Pancreas (tissue), 10 donors: ENCODE results near the gene FUZ. TPM values are rescaled to one million over a fixed set of nuclear protein-coding genes. Genes with fewer than 3 reads are reported as not detected.

Experiments
- ATAC-seq, 4 donors: fragments of 200-7000 bp; cut with Tn5 transposase; one replicate each; pipeline versions ENCODE4 v1.8.0 to v1.9.1; 2020; ENCODE audit warnings: mild to moderate bottlenecking in 4 of 4, moderate library complexity in 4 of 4
- DNase-seq, 6 donors: peaks; one replicate each; pipeline ENCODE4 v3.0.0-alpha.2; 2020
- FAIRE-seq: peaks from 2 replicates; lab custom pipeline; 2012; peaks lifted over from hg19 to GRCh38; lab: Jason Lieb, UNC
- H3K27ac ChIP-seq, 4 donors: fragments of 200-600 bp; sonication (generic); 1 replicate in 3 of 4; 2 replicates in 1 of 4; pipeline versions ENCODE4 v1.5.0 to v1.8.0; 2020
- H3K27me3 ChIP-seq, 4 donors: fragments of 200-600 bp; one replicate each; pipeline ENCODE4 v1.8.0; 2021
- H3K36me3 ChIP-seq, 3 donors: fragments of 200-600 bp; sonication (generic) in 1 of 3; one replicate each; pipeline versions ENCODE4 v1.5.0 to v1.8.0; 2020 to 2021
- H3K4me1 ChIP-seq, 3 donors: fragments of 200-600 bp; one replicate each; pipeline ENCODE4 v1.8.0; 2021
- H3K4me3 ChIP-seq, 4 donors: fragments of 200-600 bp; sonication (generic) in 2 of 4; one replicate each; pipeline versions ENCODE4 v1.5.0 to v1.8.0; 2020 to 2021
- H3K9me3 ChIP-seq, 4 donors: fragments of 200-600 bp; one replicate each; pipeline ENCODE4 v1.8.0; 2021
- CTCF ChIP-seq, 4 donors: fragments of 200-600 bp; sonication (generic) in 3 of 4; IDR thresholded peaks; one replicate each; pipeline versions ENCODE4 v1.5.0 to v1.8.0; 2021; ENCODE audit warnings: antibody characterized with exemption in 4 of 4
- WGBS, 2 donors: extraction: QIAGEN DNeasy Blood & Tissue Kit; methylation state at CpG; one replicate each; pipeline ENCODE4 v1.1.7; 2013; 5-methylcytosine and 5-hydroxymethylcytosine counted together
- intact Hi-C, 3 donors: fragments of 100-400 bp; cut with DNase I; formaldehyde crosslinking; loops; one replicate each; pipeline versions ENCODE4 v1.11.1 to v1.14.2; 2022
- polyA plus RNA-seq, 2 donors: library from polyadenylated mRNA; stranded (reverse); fragments of 200-250 nt; gene quantifications; one replicate each; pipeline ENCODE4 v1.2.3, GENCODE V29; 2013
- total RNA-seq, 6 donors: library from RNA; stranded (reverse); fragmentation: NEBNext Ultra II Directional in 4 of 6; extraction: Animal tissue kit (Norgen Biotek cat#: 25700) in 4 of 6; gene quantifications; one replicate each; pipeline versions ENCODE4 v1.2.1 to v1.2.4, GENCODE V29; 2021 to 2023
- donor health status: healthy with polysubstance abuse.
- donor health status: DM: no; HTN: no; CAD: no; lungs with moderate emphysema.
- donor health status: DM: no; HTN: no; CAD: no.
- donor health status: control.
- donor health status: control.
- donor health status: Bipolar disorder and iron deficiency.
- donor health status: DM: yes; HTN: yes; CAD: no.
- donor health status: DM: no; HTN: no; CAD: no.
- donor health status: DM: no; HTN: no; CAD: no.
- donor health status: DM: yes; HTN: yes; CAD: no.

The FUZ gene
- total and polyA plus RNA-seq, 8 donors, result 8.8 to 30.3 (median 15.6) TPM

- Histone ChIP-seq H3K4me3 (no peak overlapping the region), H3K9me3 (no peaks in the 10 kb centered on the region), H3K36me3 (peaks cover 0 to 8% (median 0%) of the 10 kb centered on the region in 3 donors), H3K4me1 (no peaks in the 10 kb centered on the region), H3K27me3 (no peaks in the 10 kb centered on the region), H3K27ac (no peak overlapping the region)
- no peak for DNase-seq
- WGBS, 2 donors, result 86 to 91% methylated on average over 8 of the region's 8 CpGs
- no peak for FAIRE-seq
- intact Hi-C loops, result no loop called here
- no peak for TF ChIP-seq CTCF (IDR thresholded peaks at IDR 0.05)
- ATAC-seq, result no peak
Observed at GRCh38 chr19:49780861-49781260, 32.2 kb downstream of the FUZ start.

- no peaks in the 10 kb centered on the region for H3K4me1 ChIP-seq
- peak in 2 of 4 donors; percentile 21 to 29 for ATAC-seq
- peaks cover 0 to 8% (median 0%) of the 10 kb centered on the region in 3 donors for H3K36me3 ChIP-seq
- no peak for TF ChIP-seq CTCF (IDR thresholded peaks at IDR 0.05)
- no peak overlapping the region for H3K27ac ChIP-seq
- H3K4me3 ChIP-seq, result no peak overlapping the region
- no peaks in the 10 kb centered on the region for H3K9me3 ChIP-seq
- H3K27me3 ChIP-seq, result no peaks in the 10 kb centered on the region
- intact Hi-C loops, result no loop called here
- FAIRE-seq, result no peak
- 85 to 89% methylated on average over 11 of the region's 11 CpGs for WGBS, 2 donors
- no peak for DNase-seq
Observed at GRCh38 chr19:49779731-49780555, 33.1 kb downstream of the FUZ start.

DNA sequence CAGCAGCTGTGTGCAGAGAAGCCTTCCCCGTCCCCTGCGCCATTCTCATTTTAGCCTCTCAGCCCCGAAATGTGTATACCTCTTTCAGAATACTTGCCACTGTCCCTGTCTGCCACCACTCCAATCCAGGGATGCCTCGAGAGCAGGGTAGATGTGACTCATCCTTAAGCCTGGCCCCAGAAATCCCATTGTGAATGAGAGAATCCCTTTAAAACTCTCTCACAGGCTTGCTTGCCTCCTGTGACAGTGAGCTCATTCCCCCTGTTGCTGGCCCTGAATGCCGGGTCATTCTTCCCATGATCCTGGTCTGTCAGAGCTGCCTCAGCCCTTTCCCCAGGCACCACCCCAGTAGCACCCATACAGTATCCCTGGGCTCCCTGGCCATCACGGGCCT lies 36.7 kb downstream of the FUZ start:
- TF ChIP-seq CTCF (IDR thresholded peaks at IDR 0.05), result no peak
- WGBS, 2 donors, result 94 to 95% methylated on average over 6 of the region's 6 CpGs
- intact Hi-C loops, result no loop called here

DNA sequence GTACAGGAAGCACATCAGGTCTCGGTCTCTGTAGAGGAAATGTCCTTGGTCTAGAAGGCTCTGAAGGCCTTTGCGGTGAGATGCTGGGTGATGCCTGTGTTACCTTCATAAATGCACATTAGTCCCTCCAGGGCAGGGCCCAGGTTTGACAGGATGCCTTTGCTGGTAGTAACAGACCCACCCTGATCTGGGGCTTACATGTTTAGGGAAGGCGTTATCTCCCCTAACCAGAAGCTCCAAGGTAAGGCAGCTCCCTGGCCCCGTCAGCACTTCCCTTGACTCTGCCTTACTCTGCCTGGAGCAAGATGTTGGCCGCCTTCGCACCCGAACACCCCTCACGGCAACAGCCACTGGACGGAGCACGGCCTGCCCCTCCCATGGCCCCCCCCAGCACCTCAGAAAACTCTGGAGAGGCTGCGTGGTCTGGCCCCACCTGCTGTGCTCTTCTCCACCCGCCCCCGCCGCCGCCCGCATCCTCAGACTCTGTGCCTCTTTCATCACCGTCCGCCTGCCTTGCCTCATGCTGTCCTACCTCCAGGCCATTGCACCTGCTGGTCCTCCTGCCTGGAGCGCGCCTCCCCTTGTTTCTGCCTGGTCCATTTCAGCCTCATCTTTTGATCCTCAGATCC lies 37.2 kb downstream of the FUZ start:
- Histone ChIP-seq H3K27me3 (no peaks in the 10 kb centered on the region), H3K9me3 (no peaks in the 10 kb centered on the region), H3K4me3 (no peak overlapping the region), H3K4me1 (no peaks in the 10 kb centered on the region), H3K27ac (no peak overlapping the region), H3K36me3 (no peaks in the 10 kb centered on the region)
- ATAC-seq (peak in 1 of 4 donors; percentile 14), FAIRE-seq (no peak), DNase-seq (no peak)
- WGBS, 2 donors, result 93 to 99% methylated on average over 20 of the region's 20 CpGs
- intact Hi-C loops, result no loop called here
- TF ChIP-seq CTCF (IDR thresholded peaks at IDR 0.05), result no peak

More for the DNA sequence above, 36.7 kb downstream of the FUZ start:
- H3K36me3 ChIP-seq, result no peaks in the 10 kb centered on the region
- no peak for DNase-seq
- no peak for ATAC-seq
- H3K9me3 ChIP-seq, result no peaks in the 10 kb centered on the region
- no peak overlapping the region for H3K27ac ChIP-seq
- no peaks in the 10 kb centered on the region for H3K4me1 ChIP-seq
- no peak overlapping the region for H3K4me3 ChIP-seq
- no peaks in the 10 kb centered on the region for H3K27me3 ChIP-seq
- FAIRE-seq, result no peak

- Histone ChIP-seq H3K36me3 (no peaks in the 10 kb centered on the region), H3K27me3 (no peaks in the 10 kb centered on the region), H3K4me3 (no peak overlapping the region), H3K9me3 (no peaks in the 10 kb centered on the region), H3K4me1 (no peaks in the 10 kb centered on the region), H3K27ac (no peak overlapping the region)
- WGBS, 2 donors, result 95 to 97% methylated on average over 8 of the region's 8 CpGs
- ATAC-seq, result no peak
- TF ChIP-seq CTCF (IDR thresholded peaks at IDR 0.05), result no peak
- DNase-seq, result no peak
- no peak for FAIRE-seq
- intact Hi-C loops, result no loop called here
Observed at GRCh38 chr19:49774969-49775368, 38.1 kb downstream of the FUZ start.
